HCT116 (cell line): ENCODE data around the gene CRISPLD2. TPM values are rescaled to one million over a fixed set of nuclear protein-coding genes. Genes with fewer than 3 reads are reported as not detected.

Source experiments
- ATAC-seq: fragments of 200-7000 bp; cut with Tn5 transposase; 2 replicates; pipeline ENCODE4 v1.9.1; 2020; ENCODE audit warnings: mild to moderate bottlenecking, moderate library complexity
- BruUV-seq: library from RNA; stranded (reverse); fragments of 400-500 nt; replicated peaks from 2 replicates; lab custom pipeline; 2021; lab: Mats Ljungman, UMichigan
- CTCF ChIA-PET: fragments of 300-600 bp; sonication (Branson Sonifier 250); formaldehyde crosslinking; loops from one replicate; lab custom pipeline; 2021; ENCODE audit warnings: antibody characterized with exemption; lab: Charles Lee
- POLR2A ChIA-PET: fragments of 300-600, 350-600 bp; sonication (Branson Sonifier 250); formaldehyde crosslinking; loops from one replicate; lab custom pipeline; 2021; ENCODE audit warnings: antibody characterized with exemption; lab: Charles Lee
- RAD21 ChIA-PET, 2 experiments: fragments of 300-600 bp; sonication (Branson Sonifier 250); formaldehyde crosslinking; loops; one replicate each; lab custom pipeline; 2023; ENCODE audit warnings: low total read pairs in 2 of 2; ENCODE audit not compliant: uncharacterized antibody in 2 of 2, unreplicated experiment in 2 of 2, low non-redundant PET in 1 of 2; lab: Charles Lee
- DNase-seq: peaks from one replicate; pipeline ENCODE4 v3.0.0-alpha.2; 2010; ENCODE audit warnings: low read depth, low spot score
- H2AFZ ChIP-seq: fragments of 200-600 bp; shearing (Covaris generic), sonication (generic); 2 replicates; pipeline ENCODE4 v1.6.1; 2017; ENCODE audit warnings: low read depth, mixed run types, mixed read lengths, antibody characterized with exemption, low read length; ENCODE audit not compliant: poor library complexity, severe bottlenecking
- H3K27ac ChIP-seq: 2 replicates; pipeline ENCODE4 v1.5.1; 2012; ENCODE audit warnings: low read depth, low read length
- H3K27me3 ChIP-seq: fragments of 200-600 bp; sonication (generic); 2 replicates; pipeline ENCODE4 v1.6.1; 2016; ENCODE audit warnings: mixed run types, low read length, mixed read lengths; ENCODE audit not compliant: insufficient read depth
- H3K36me3 ChIP-seq, 2 experiments: fragments of 200-500 bp in 1 of 2; fragments of 200-600 bp in 1 of 2; sonication (Bioruptor generic) in 1 of 2; sonication (generic) in 1 of 2; 2 replicates each; pipeline versions ENCODE4 v1.5.1 to v1.6.1; 2014 to 2016; ENCODE audit warnings: low read length in 2 of 2, inconsistent platforms in 1 of 2, mixed read lengths in 1 of 2, mixed run types in 1 of 2; ENCODE audit not compliant: insufficient read depth in 2 of 2, control insufficient read depth in 1 of 2
- H3K4me1 ChIP-seq, 2 experiments: fragments of 200-600 bp in 1 of 2; sonication (generic) in 1 of 2; 2 replicates each; pipeline versions ENCODE4 v1.5.1 to v1.6.1; 2012 to 2017; ENCODE audit warnings: low read length in 2 of 2, inconsistent platforms in 1 of 2, mild to moderate bottlenecking in 1 of 2, mixed read lengths in 1 of 2, mixed run types in 1 of 2, moderate library complexity in 1 of 2; ENCODE audit not compliant: insufficient read depth in 2 of 2, control insufficient read depth in 1 of 2
- H3K4me2 ChIP-seq: fragments of 200-600 bp; sonication (generic); 2 replicates; pipeline ENCODE4 v1.6.1; 2017; ENCODE audit warnings: mixed run types, low read length, mixed read lengths
- H3K4me3 ChIP-seq, 2 experiments: fragments of 200-600 bp in 1 of 2; sonication (generic) in 1 of 2; replicated peaks in 1 of 2; 2 replicates each; pipeline ENCODE4 v1.5.1; 2011 to 2016; ENCODE audit warnings: low read length in 2 of 2, control low read depth in 1 of 2, low read depth in 1 of 2, mild to moderate bottlenecking in 1 of 2, mixed read lengths in 1 of 2, mixed run types in 1 of 2
- H3K79me2 ChIP-seq: fragments of 200-600 bp; sonication (generic); 2 replicates; pipeline ENCODE4 v1.6.1; 2017; ENCODE audit warnings: mild to moderate bottlenecking, mixed run types, low read length, moderate library complexity, mixed read lengths; ENCODE audit not compliant: insufficient read depth
- H3K9ac ChIP-seq: fragments of 200-600 bp; sonication (generic); 2 replicates; pipeline ENCODE4 v1.6.1; 2016; ENCODE audit warnings: low read length, mixed read lengths
- H3K9me2 ChIP-seq: fragments of 200-600 bp; sonication (generic), shearing (Covaris generic); 2 replicates; pipeline ENCODE4 v1.6.1; 2017; ENCODE audit warnings: mixed run types, mild to moderate bottlenecking, moderate library complexity; ENCODE audit not compliant: insufficient read depth
- H3K9me3 ChIP-seq, 2 experiments: fragments of 200-500 bp in 1 of 2; fragments of 200-600 bp in 1 of 2; sonication (Bioruptor generic) in 1 of 2; sonication (generic) in 1 of 2; 2 replicates each; pipeline ENCODE4 v1.6.1; 2014 to 2017; ENCODE audit warnings: low read length in 2 of 2, mixed read lengths in 2 of 2, inconsistent platforms in 1 of 2, low read depth in 1 of 2, mild to moderate bottlenecking in 1 of 2, mixed run types in 1 of 2, moderate library complexity in 1 of 2; ENCODE audit not compliant: control insufficient read depth in 1 of 2, insufficient read depth in 1 of 2
- H4K20me1 ChIP-seq: fragments of 200-600 bp; sonication (generic), shearing (Covaris generic); 2 replicates; pipeline ENCODE4 v1.6.1; 2017; ENCODE audit warnings: mixed run types, mild to moderate bottlenecking, moderate library complexity; ENCODE audit not compliant: insufficient read depth
- ATF3 ChIP-seq: IDR thresholded peaks from 2 replicates; pipeline ENCODE4 v1.6.1; 2012
- CBX3 ChIP-seq: IDR thresholded peaks from 2 replicates; pipeline ENCODE4 v1.6.1; 2012; ENCODE audit warnings: low read depth
- EGR1 ChIP-seq: IDR thresholded peaks from 2 replicates; pipeline ENCODE4 v1.6.1; 2012; ENCODE audit warnings: low read depth
- ELF1 ChIP-seq: IDR thresholded peaks from 2 replicates; pipeline ENCODE4 v1.6.1; 2012; ENCODE audit warnings: low read depth, borderline replicate concordance
- EZH2 ChIP-seq: fragments of 200-600 bp; sonication (generic); IDR thresholded peaks from 2 replicates; pipeline ENCODE4 v1.6.1; 2017; ENCODE audit warnings: antibody characterized with exemption, mixed run types
- FOSL1 ChIP-seq: IDR thresholded peaks from 2 replicates; pipeline ENCODE4 v1.6.1; 2012; ENCODE audit warnings: low read depth
- SP1 ChIP-seq: IDR thresholded peaks from 2 replicates; pipeline ENCODE4 v1.6.1; 2012; ENCODE audit warnings: low read depth
- TCF7L2 ChIP-seq: IDR thresholded peaks from 2 replicates; pipeline ENCODE4 v1.7.0; 2011; ENCODE audit warnings: borderline replicate concordance, inconsistent platforms; ENCODE audit not compliant: insufficient read depth, insufficient read length; ENCODE audit errors: extremely low read depth
- ZBTB33 ChIP-seq: IDR thresholded peaks from 2 replicates; pipeline ENCODE4 v1.6.1; 2011; ENCODE audit warnings: mild to moderate bottlenecking, low read length, moderate library complexity; ENCODE audit not compliant: insufficient replicate concordance; ENCODE audit errors: extremely low read depth
- ZFX ChIP-seq: fragments of 450-650 bp; IDR thresholded peaks from 2 replicates; pipeline ENCODE4 v1.6.1; 2017
- ZNF274 ChIP-seq: fragments of 200-500 bp; sonication (Bioruptor generic); IDR thresholded peaks from 2 replicates; pipeline ENCODE4 v1.6.1; 2014; ENCODE audit warnings: mild to moderate bottlenecking, low read depth, low read length, inconsistent platforms
- intact Hi-C: fragments of 100-400 bp; cut with micrococcal nuclease; formaldehyde crosslinking; loops from 2 replicates; pipeline ENCODE4 v1.10.0; 2022
- total RNA-seq: library from RNA; stranded (reverse); gene quantifications from one replicate; pipeline ENCODE4 v1.2.1, GENCODE V29; 2021; ENCODE audit not compliant: unreplicated experiment
- TF ChIP-seq, protein P1 (sequence below): IDR thresholded peaks from 2 replicates; pipeline ENCODE4 v1.6.1; 2012; ENCODE audit warnings: low read depth

CRISPLD2 gene
- total RNA-seq, 1 experiment from 2014 or later = 4.6 TPM

DNA sequence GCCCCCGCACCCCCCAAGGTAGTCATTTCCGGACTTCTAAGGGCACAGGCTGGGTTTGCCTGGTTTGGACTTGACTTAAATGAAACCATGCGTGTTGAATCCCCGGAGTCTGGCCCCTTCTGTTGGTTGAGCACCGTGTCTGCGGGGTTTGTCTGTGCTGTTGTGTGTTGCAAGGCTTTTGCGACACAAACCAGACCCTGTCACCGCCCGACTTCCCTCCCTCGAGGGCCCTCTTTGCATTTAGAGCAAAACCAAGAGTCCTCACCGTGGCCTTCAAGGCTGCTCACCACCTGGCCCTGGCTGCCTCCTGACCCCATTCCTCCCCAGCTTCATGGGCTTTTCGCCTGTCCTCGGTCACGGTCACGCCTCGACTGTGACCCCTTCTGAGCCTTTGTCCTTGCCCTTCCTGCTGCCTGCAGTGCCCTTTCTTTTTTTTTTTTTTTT lies 7.4 kb downstream of the CRISPLD2 start:
- no TSS peak for BruUV-seq
- no peaks in the 10 kb centered on the region for H3K27me3 ChIP-seq
- no peak overlapping the region for H3K4me2 ChIP-seq
- H4K20me1 ChIP-seq = no peaks in the 10 kb centered on the region
- no peak overlapping the region for H3K4me3 ChIP-seq
- peaks cover 0 to 6% of the 10 kb centered on the region in 2 experiments; a peak in 1 of 4 replicates for H3K4me1 ChIP-seq
- no peak overlapping the region for H3K27ac ChIP-seq
- intact Hi-C loops = no loop called here
- no peaks in the 10 kb centered on the region for H3K9me2 ChIP-seq
- no peak overlapping the region for H3K9ac ChIP-seq
- TF ChIP-seq ZNF274 = no peak
- TF ChIP-seq ELF1 = no peak
- TF ChIP-seq CBX3 = no peak
- TF ChIP-seq EGR1 = no peak
- TF ChIP-seq, protein P1, sequence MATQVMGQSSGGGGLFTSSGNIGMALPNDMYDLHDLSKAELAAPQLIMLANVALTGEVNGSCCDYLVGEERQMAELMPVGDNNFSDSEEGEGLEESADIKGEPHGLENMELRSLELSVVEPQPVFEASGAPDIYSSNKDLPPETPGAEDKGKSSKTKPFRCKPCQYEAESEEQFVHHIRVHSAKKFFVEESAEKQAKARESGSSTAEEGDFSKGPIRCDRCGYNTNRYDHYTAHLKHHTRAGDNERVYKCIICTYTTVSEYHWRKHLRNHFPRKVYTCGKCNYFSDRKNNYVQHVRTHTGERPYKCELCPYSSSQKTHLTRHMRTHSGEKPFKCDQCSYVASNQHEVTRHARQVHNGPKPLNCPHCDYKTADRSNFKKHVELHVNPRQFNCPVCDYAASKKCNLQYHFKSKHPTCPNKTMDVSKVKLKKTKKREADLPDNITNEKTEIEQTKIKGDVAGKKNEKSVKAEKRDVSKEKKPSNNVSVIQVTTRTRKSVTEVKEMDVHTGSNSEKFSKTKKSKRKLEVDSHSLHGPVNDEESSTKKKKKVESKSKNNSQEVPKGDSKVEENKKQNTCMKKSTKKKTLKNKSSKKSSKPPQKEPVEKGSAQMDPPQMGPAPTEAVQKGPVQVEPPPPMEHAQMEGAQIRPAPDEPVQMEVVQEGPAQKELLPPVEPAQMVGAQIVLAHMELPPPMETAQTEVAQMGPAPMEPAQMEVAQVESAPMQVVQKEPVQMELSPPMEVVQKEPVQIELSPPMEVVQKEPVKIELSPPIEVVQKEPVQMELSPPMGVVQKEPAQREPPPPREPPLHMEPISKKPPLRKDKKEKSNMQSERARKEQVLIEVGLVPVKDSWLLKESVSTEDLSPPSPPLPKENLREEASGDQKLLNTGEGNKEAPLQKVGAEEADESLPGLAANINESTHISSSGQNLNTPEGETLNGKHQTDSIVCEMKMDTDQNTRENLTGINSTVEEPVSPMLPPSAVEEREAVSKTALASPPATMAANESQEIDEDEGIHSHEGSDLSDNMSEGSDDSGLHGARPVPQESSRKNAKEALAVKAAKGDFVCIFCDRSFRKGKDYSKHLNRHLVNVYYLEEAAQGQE = no peak
- no peak for TF ChIP-seq SP1
- no peak for TF ChIP-seq ZFX
- ChIA-PET RAD21 (no interaction called here), CTCF (no interaction called here), POLR2A (no interaction called here)
- no peak for DNase-seq
- ATAC-seq = no peak
- no peaks in the 10 kb centered on the region for H3K79me2 ChIP-seq
- no peak overlapping the region for H2AFZ ChIP-seq
- H3K9me3 ChIP-seq = no peaks in the 10 kb centered on the region
- H3K36me3 ChIP-seq = no peaks in the 10 kb centered on the region

GRCh38 chr16:84827897-84828296 lies 8.1 kb downstream of the CRISPLD2 start:
- Histone ChIP-seq H3K36me3 (no peaks in the 10 kb centered on the region), H3K9me3 (no peaks in the 10 kb centered on the region), H3K27me3 (no peaks in the 10 kb centered on the region), H3K4me3 (no peak overlapping the region), H3K4me2 (no peak overlapping the region), H3K9me2 (no peaks in the 10 kb centered on the region), H4K20me1 (no peaks in the 10 kb centered on the region), H3K79me2 (no peaks in the 10 kb centered on the region), H3K9ac (no peak overlapping the region), H3K27ac (no peak overlapping the region), H2AFZ (no peak overlapping the region), H3K4me1 (peaks cover 0 to 6% of the 10 kb centered on the region in 2 experiments; a peak in 1 of 4 replicates)
- intact Hi-C loops = no loop called here
- ATAC-seq (no peak), DNase-seq (no peak)
- CTCF ChIA-PET = no interaction called here
- RAD21 ChIA-PET = no interaction called here
- POLR2A ChIA-PET = no interaction called here
- BruUV-seq = no TSS peak
- TF ChIP-seq EZH2 (no peak), TCF7L2 (no peak), ATF3 (no peak), ZBTB33 (no peak), CBX3 (no peak), EGR1 (no peak), FOSL1 (no peak)
